GM19467 (cell line): Measurements from ENCODE around the gene TRPV6.

Experiments
- ATAC-seq: cut with Tn5 transposase; IDR thresholded peaks from one replicate; pipeline ENCODE4 v1.9.1; 2021; ENCODE audit warnings: mild to moderate bottlenecking, moderate library complexity; ENCODE audit not compliant: unreplicated experiment

The TRPV6 gene

DNA sequence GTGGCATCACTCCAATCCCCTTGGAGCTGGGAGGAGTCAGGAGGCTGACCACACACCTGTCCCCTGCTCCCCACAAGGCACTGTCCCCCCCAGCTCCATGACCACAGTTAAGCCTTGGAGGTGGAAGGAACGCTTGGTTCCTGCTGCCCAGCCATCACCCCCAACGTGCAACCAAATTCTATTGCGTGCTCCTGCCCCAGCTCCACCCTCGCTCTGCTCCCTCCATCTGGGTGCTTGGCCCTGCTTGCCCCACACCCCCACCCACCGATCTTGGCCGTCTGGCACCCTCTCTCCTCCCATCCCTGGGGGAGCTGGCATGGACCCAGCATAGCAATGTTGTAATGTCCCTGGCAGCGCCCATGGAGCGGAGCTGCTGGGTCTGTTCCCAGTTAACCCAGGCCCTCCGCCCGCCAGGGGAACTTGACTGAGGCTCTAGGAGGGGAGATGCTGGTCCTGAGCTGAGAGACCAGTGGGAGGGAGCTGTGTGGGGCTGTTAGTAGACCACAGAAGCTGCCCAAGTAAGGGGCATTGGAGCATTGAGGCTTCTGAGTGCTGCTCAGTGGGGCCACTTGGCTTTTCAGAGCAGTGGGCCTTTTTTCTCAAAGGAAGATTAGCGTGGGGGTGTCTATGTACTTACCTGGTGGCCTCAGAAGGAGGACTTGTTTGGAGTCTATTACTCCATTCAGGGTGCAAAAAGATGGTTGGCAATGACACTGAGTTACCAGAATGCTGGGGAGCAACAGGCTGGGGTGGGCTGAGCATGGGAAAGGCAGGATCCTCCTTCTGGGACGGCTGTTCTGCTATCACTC lies 29.6 kb downstream of the TRPV6 start:
- ATAC-seq: no peak

DNA sequence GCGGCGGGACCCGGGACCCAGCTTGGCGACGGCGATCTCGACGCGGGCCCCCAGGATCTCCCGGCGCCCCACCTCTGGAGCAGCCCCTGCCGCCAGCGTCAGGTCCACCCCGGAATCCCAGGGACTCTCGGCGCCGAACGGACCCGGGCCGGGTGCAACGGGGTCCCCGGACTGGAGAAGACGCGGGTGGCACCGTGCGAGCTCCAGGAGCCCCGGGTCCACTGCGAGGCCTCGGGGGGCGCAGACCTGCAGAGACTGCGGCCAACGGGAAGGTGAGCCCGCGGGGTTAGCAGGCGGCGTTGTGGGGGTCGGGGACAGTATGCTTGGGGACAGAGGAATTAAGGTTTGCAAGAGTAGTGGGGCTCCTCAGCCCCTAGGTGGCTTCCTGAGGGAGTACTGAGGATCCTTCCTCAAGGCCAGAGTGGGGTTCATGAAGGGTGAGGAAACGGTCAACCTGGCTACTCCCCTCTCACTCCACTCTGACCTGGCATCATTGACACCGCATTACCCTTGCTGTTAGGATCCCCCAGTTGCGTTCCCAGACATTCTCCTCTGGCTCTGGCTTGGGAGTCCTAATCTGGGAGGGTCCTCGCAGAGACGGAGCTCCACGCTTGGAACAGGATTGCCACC lies 30.3 kb downstream of the TRPV6 start:
- ATAC-seq: no peak

DNA sequence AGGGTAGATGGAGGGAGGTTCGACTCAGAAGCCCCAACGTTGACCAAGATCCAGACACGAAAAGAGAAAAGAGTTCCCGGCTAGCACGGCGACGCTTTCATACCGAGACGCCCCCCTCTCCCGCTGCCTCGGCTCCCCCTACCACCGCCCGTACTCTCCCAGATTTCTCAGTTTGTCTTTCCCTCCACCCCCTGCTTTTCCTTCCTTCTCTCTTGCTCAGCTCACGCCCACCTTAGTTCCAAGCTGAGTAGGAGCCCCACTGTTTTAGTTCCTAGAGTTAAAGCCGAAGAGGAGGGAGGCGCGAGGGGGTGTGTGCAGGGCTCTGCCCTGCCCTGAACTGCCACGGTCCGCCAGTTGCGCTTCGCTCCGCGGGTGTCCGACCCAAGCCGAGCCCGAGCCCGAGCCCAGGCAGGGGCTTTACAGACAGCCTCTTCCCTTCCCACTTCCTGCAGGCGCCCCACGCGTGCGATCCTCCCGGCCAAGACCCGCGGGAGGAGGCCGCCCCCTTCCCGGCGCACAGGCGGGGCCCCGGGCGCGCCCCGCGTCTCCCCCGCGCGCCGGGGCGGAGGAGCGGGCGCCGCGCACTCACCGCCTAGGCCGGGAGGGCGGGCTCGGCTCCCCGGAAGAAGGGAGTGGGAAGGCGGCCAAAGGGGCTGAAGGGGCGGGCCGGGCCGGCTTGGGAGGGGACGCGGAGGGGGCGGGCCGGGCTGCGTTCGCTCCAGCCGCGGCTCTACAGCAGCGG lies 31.0 kb downstream of the TRPV6 start, which contains the start of gene EPHB6:
Gene EPHB6, plus strand, starts transcription at position 705 of the 742 bp plus-strand sequence. CDS start 8,152 bp downstream, outside the sequence.
- peak; percentile 52 for ATAC-seq

GRCh38 chr7:142853739-142854371 lies 31.7 kb downstream of the TRPV6 start:
- peak; percentile 86 for ATAC-seq

DNA sequence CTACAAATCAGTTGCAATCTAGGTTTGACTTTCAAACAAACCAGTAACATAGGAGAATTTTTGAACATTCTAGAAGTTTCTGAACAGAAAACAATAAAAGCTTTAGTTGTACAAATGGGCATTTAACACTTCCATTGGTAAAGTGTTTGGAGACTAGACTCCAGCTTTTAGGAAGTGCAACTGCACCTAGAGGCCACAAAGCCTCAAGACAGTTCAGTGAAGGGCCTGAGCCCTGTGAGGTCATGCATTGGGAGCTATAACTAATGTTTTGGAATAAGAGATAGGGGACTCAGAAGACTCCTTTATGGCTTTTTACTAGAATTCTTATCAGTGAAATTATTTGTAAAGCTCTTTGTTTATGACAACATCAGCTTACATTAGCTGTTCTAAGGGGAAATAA lies 33.6 kb downstream of the TRPV6 start:
- no peak for ATAC-seq

DNA sequence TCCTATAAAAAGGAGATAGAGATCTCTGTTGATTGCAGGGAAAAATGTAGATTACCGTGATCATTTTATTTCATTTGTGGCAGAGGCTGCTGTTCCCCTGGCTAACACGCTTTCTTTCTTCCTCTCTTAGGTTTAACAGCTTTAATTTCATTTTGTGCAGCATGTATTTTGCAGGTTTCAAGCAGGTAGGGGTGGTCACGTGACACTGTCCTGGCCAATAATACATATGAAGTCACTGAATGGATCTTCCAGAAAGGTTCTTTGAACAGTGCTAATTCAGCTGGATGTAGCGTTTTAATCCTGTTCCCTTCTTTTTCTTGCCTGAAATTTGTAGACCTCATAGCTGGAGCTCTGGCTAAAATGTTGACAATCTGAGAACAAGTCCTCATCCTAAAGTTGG lies 34.3 kb downstream of the TRPV6 start:
- no peak for ATAC-seq

DNA sequence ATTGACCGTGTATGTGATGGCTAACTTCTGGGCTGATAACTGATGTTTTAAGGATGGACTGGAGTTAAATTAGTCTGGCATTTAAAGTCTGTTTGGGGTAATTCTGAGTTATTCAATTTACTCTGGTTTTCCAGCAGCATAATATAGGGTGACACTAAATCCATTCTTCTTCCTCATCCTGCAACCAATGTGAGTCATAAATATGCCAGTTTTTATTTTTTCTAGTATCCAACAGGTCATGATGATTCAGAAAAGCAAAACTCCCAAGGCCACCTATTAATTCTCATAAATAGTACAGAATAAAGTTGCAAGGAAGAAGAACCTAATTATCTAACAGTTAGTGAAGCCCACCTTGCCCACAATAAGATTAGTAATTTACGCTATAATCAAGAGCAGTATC lies 38.2 kb downstream of the TRPV6 start:
- ATAC-seq: no peak

DNA sequence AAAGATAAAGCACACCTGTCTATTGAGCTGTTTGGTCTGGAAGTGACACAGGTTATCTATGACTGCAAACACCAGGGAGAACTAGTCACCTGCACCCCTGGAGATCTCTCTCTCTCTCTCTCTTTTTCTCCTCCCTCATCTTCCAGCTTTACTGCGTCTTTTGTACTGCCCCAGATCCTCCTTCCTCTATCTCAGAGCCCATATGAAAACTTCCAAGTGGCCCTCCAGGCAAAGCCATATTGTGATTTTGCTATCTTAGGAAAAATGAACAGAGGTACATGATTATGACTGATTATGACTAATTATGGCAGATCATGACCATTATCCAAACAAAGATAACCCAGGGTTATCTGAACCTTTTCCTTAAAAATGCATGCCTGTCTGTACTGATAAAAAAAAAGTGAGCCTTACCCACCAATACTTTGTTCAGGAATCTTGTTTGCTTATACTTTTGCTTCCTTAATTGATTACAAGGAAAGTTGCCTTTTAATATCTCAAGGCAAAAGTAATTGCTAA lies 43.2 kb downstream of the TRPV6 start:
- ATAC-seq: no peak

- ATAC-seq: no peak
These were observed 46.9 kb downstream of the TRPV6 start for GRCh38 chr7:142838461-142839213.

GRCh38 chr7:142836426-142836825 lies 49.1 kb downstream of the TRPV6 start:
- ATAC-seq: no peak

- no peak for ATAC-seq
These were observed 50.1 kb downstream of the TRPV6 start for GRCh38 chr7:142835487-142835886.

GRCh38 chr7:142833174-142834048 lies 52.1 kb downstream of the TRPV6 start:
- ATAC-seq: peak; percentile 73

DNA sequence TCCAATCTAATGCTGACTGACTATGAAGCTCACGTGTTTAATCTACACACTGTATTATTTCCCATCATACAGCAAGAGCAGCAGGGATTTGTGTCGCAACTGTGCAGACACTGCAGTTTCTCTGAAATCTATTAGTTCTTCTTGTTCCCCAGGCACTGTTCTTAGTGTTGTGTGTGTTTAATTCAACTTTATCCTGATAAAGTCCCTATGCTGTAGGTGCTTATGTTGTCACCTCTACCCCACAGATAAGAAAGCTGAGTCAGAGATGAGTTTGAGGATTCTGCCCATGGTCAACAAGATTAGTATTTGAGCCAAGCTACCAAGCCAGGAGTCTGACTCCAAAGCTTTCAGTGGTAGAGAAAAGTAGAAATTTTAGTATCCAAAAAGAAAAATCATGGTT lies 53.1 kb downstream of the TRPV6 start:
- no peak for ATAC-seq

- no peak for ATAC-seq
These were observed 57.5 kb downstream of the TRPV6 start for GRCh38 chr7:142827951-142828500.

- no peak for ATAC-seq
These were observed 62.8 kb downstream of the TRPV6 start for GRCh38 chr7:142822714-142823113.
